ENCODE measurements around the gene SLC26A8.

DNA sequence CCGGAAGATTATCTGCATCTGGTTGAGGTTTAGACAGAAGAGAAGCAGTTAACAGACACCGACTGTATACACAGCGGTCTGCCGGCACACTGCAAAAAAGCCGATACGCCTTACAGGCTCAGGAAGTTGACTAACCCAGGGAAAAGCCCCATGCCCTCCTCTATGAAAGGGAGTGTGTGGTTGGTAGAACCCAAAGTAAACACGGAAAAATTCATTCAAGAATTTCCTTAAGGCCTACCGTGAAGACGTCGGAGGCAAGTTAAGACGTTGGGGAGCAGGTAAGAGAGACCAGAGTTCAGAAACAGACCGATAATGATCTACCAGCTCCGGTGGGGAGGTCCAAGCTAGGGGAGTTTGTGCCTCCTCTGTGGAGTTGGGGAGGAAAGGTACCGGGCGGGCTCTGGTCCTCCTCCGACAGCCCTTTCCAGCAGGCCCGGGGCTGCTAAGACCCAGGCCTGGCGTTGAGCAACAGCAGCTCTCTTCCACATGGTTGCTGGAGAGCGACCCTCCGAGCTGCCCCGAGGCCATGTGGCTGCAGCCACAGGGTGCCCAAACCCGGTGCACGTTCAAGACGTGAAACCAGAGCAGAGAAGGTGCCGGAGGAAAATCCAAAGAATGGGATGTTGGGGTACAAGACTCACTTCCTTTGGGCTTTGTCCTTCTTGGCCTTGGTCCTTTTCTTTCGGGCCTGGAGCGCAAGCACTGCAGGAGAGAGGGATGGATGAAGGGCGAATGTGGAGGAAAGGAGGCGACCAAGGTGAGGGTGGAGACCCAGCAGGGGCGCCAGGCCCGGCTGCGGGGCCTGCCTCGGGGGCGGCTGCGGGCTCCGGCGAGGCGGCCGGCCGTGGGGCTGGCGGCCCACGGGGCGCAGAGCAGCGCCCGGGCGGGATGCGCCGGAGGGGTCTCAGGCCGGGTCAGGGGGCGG is 104.4 kb downstream of the SLC26A8 start:
- TF ChIP-seq, protein P1, sequence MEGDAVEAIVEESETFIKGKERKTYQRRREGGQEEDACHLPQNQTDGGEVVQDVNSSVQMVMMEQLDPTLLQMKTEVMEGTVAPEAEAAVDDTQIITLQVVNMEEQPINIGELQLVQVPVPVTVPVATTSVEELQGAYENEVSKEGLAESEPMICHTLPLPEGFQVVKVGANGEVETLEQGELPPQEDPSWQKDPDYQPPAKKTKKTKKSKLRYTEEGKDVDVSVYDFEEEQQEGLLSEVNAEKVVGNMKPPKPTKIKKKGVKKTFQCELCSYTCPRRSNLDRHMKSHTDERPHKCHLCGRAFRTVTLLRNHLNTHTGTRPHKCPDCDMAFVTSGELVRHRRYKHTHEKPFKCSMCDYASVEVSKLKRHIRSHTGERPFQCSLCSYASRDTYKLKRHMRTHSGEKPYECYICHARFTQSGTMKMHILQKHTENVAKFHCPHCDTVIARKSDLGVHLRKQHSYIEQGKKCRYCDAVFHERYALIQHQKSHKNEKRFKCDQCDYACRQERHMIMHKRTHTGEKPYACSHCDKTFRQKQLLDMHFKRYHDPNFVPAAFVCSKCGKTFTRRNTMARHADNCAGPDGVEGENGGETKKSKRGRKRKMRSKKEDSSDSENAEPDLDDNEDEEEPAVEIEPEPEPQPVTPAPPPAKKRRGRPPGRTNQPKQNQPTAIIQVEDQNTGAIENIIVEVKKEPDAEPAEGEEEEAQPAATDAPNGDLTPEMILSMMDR (IDR thresholded peaks at IDR 0.05; ENCODE audit: insufficient read depth, low read length, poor library complexity, severe bottlenecking), result no peak
- TF ChIP-seq EZH2phosphoT487 (conservative IDR thresholded peaks at IDR 0.05; ENCODE audit: low read length), result no peak
